Upper lobe of right lung (tissue), 1 donor: ENCODE measurements around the gene PAOX. TPM values are rescaled to one million over a fixed set of nuclear protein-coding genes. Genes with fewer than 3 reads are reported as not detected.

ENCODE experiments used
- ATAC-seq: fragments of 200-7000 bp; cut with Tn5 transposase; one replicate; pipeline ENCODE4 v1.9.1; 2020; ENCODE audit warnings: mild to moderate bottlenecking, moderate library complexity
- DNase-seq: peaks from one replicate; pipeline ENCODE4 v3.0.0-alpha.2; 2020
- H3K27ac ChIP-seq: fragments of 200-600 bp; one replicate; pipeline ENCODE4 v1.8.0; 2022
- H3K27me3 ChIP-seq: fragments of 200-600 bp; one replicate; pipeline ENCODE4 v1.8.0; 2022; ENCODE audit warnings: mild to moderate bottlenecking
- H3K36me3 ChIP-seq: fragments of 200-600 bp; one replicate; pipeline ENCODE4 v1.8.0; 2022
- H3K4me1 ChIP-seq: fragments of 200-600 bp; one replicate; pipeline ENCODE4 v1.8.0; 2022
- H3K4me3 ChIP-seq: fragments of 200-600 bp; one replicate; pipeline ENCODE4 v1.8.0; 2022; ENCODE audit warnings: mild to moderate bottlenecking
- H3K9me3 ChIP-seq: fragments of 200-600 bp; one replicate; pipeline ENCODE4 v1.8.0; 2022
- intact Hi-C: fragments of 100-400 bp; cut with DNase I; formaldehyde crosslinking; loops from one replicate; pipeline ENCODE4 v1.11.0; 2022
- total RNA-seq: library from RNA; stranded (reverse); fragmentation: NEBNext Ultra II Directional; extraction: Animal tissue kit (Norgen Biotek cat#: 25700); gene quantifications from one replicate; pipeline ENCODE4 v1.2.1, GENCODE V29; 2021
- TF ChIP-seq, protein P1 (sequence below): fragments of 200-600 bp; IDR thresholded peaks from one replicate; pipeline ENCODE4 v1.8.0; 2022; ENCODE audit warnings: antibody characterized with exemption
- donor health status: DM: no; HTN: yes; CAD: no; lungs with severe emphysema.

The PAOX gene
- total RNA-seq, 1 donor from 2014 or later, result 6.0 TPM

DNA sequence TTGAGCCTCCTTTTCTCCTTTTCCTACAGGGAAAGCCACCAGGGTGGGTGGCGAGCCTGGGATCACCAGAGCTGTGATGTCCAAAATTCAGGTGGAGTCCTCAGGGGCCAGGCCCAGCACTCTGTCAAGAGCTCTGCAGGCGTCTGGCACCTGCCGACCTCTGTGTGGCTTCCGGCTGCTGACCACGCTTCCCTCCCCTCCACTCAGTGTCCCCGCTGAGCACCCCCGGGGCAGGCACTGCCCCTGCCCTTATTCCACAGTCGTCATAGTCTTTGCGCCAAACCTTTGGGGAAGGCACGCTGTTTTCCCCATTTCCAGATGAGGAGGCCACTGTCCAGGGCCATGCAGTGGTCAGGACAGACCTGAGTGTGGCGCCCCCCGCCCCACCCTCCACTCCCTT is 22.4 kb downstream of the PAOX start:
- DNase-seq, result peak; percentile 40
- Histone ChIP-seq H3K4me3 (no peak overlapping the region), H3K9me3 (no peaks in the 10 kb centered on the region), H3K27ac (no peak overlapping the region), H3K27me3 (no peaks in the 10 kb centered on the region), H3K4me1 (no peaks in the 10 kb centered on the region), H3K36me3 (peaks cover 90% of the 10 kb centered on the region)
- ATAC-seq, result peak; percentile 22
- intact Hi-C loops, result no loop called here
- TF ChIP-seq, protein P1, sequence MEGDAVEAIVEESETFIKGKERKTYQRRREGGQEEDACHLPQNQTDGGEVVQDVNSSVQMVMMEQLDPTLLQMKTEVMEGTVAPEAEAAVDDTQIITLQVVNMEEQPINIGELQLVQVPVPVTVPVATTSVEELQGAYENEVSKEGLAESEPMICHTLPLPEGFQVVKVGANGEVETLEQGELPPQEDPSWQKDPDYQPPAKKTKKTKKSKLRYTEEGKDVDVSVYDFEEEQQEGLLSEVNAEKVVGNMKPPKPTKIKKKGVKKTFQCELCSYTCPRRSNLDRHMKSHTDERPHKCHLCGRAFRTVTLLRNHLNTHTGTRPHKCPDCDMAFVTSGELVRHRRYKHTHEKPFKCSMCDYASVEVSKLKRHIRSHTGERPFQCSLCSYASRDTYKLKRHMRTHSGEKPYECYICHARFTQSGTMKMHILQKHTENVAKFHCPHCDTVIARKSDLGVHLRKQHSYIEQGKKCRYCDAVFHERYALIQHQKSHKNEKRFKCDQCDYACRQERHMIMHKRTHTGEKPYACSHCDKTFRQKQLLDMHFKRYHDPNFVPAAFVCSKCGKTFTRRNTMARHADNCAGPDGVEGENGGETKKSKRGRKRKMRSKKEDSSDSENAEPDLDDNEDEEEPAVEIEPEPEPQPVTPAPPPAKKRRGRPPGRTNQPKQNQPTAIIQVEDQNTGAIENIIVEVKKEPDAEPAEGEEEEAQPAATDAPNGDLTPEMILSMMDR, result no peak

DNA sequence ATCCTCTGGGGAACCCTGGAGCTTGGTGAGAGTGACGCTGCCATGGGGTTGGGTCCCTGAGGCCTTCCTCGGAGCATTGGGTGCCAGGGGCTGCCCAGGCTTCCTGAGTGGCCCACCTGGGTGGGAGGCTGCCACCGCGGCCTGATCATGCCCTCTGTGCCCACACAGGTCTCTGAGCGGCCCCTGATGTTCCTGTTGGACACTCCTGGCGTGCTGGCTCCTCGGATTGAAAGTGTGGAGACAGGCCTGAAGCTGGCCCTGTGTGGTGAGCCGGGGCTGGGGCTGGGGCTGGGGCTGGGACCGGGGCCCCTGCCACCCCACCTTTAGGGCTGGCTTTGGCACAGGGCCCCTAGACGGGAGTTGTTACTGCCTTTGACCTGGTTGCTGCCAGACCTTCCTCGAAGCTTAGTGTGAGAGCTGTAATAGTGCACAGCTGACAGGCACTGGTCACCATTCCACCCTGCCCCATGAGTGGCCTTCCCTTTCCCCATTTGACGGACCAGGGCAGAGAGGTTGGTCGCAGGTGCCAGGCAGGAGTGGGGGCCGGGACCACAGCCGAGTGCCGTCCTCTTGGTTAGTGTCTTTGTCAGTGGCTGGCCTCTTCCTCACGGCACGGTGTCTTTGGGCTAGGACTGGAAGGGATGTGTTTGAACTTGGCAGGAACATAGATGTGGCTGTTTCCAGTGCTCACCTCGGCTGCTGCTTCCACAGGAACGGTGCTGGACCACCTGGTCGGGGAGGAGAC is 23.1 kb downstream of the PAOX start:
- DNase-seq (peak; percentile 51), ATAC-seq (peak; percentile 8)
- H3K4me3 ChIP-seq, result no peak overlapping the region
- no peaks in the 10 kb centered on the region for H3K4me1 ChIP-seq
- H3K9me3 ChIP-seq, result no peaks in the 10 kb centered on the region
- peaks cover 89% of the 10 kb centered on the region for H3K36me3 ChIP-seq
- H3K27me3 ChIP-seq, result no peaks in the 10 kb centered on the region
- intact Hi-C loops, result no loop called here
- no peak overlapping the region for H3K27ac ChIP-seq
- TF ChIP-seq, protein P1, result no peak

- ATAC-seq, result no peak
- peak; percentile 51 for DNase-seq
- H3K27me3 ChIP-seq, result no peaks in the 10 kb centered on the region
- no peaks in the 10 kb centered on the region for H3K4me1 ChIP-seq
- H3K27ac ChIP-seq, result no peak overlapping the region
- H3K4me3 ChIP-seq, result no peak overlapping the region
- intact Hi-C loops, result no loop called here
- H3K36me3 ChIP-seq, result peaks cover 90% of the 10 kb centered on the region
- no peaks in the 10 kb centered on the region for H3K9me3 ChIP-seq
- TF ChIP-seq, protein P1, result no peak
Measured at GRCh38 chr10:133403359-133403758, 24.3 kb downstream of the PAOX start.

DNA sequence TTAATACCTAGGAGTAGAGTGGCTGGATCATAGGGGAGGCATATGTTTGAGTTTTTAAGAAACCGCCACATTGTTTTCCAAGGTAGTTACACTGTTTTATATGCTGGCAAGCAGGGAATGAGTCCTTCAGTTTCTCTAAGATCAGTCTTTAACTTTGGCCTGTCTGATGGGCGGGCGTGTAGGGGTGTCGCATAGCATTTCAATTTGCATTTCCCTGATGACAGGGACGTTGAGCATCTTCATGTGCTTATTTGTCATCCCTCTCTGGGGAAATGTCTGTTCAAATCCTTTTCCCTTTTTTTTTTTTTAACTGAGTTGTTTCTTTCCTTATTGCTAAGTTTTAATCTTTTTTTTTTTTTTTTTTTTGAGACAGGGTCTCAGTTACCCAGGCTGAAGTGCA is 24.7 kb downstream of the PAOX start:
- H3K36me3 ChIP-seq, result peaks cover 89% of the 10 kb centered on the region
- no peak for ATAC-seq

GRCh38 chr10:133405272-133405671 is 26.2 kb downstream of the PAOX start:
- TF ChIP-seq, protein P1, result no peak
- H3K4me1 ChIP-seq, result no peaks in the 10 kb centered on the region
- peaks cover 80% of the 10 kb centered on the region for H3K36me3 ChIP-seq
- intact Hi-C loops, result no loop called here
- ATAC-seq (no peak), DNase-seq (no peak)
- no peaks in the 10 kb centered on the region for H3K27me3 ChIP-seq
- no peaks in the 10 kb centered on the region for H3K9me3 ChIP-seq
- H3K4me3 ChIP-seq, result no peak overlapping the region
- no peak overlapping the region for H3K27ac ChIP-seq

More for the DNA sequence above, 24.7 kb downstream of the PAOX start:
- intact Hi-C loops, result no loop called here
- H3K4me1 ChIP-seq, result no peaks in the 10 kb centered on the region
- H3K9me3 ChIP-seq, result no peaks in the 10 kb centered on the region
- DNase-seq, result no peak
- H3K27ac ChIP-seq, result no peak overlapping the region
- no peak overlapping the region for H3K4me3 ChIP-seq
- no peaks in the 10 kb centered on the region for H3K27me3 ChIP-seq
- TF ChIP-seq, protein P1, result no peak
